Measurements from ENCODE around the gene SPAG7. TPM values are rescaled to one million over a fixed set of nuclear protein-coding genes. Genes with fewer than 3 reads are reported as not detected.

The SPAG7 gene
- total RNA-seq, 1 donor from 2014 or later: 61.8 TPM

- DNase-seq (ENCODE audit: extremely low read depth, low read depth, low spot score): no peak
These were observed 11.1 kb upstream of the SPAG7 start for GRCh38 chr17:4978726-4979125.

- no peak for DNase-seq (ENCODE audit: extremely low read depth, low read depth, low spot score)
These were observed 6.6 kb upstream of the SPAG7 start for GRCh38 chr17:4974115-4974670.

- no peak for DNase-seq (ENCODE audit: extremely low read depth, low read depth, low spot score)
These were observed 5.9 kb upstream of the SPAG7 start for GRCh38 chr17:4973256-4974114.

GRCh38 chr17:4972752-4973151 lies 5.1 kb upstream of the SPAG7 start:
- DNase-seq (ENCODE audit: extremely low read depth, low read depth, low spot score): no peak

- no peak for DNase-seq (ENCODE audit: extremely low read depth, low read depth, low spot score)
These were observed 4.7 kb upstream of the SPAG7 start for GRCh38 chr17:4972322-4972721.

GRCh38 chr17:4971826-4972225 lies 4.2 kb upstream of the SPAG7 start:
- no peak for DNase-seq (ENCODE audit: extremely low read depth, low read depth, low spot score)

- no peak for DNase-seq (ENCODE audit: extremely low read depth, low read depth, low spot score)
These were observed 2.7 kb upstream of the SPAG7 start for GRCh38 chr17:4970273-4970672.

- no peak for DNase-seq (ENCODE audit: extremely low read depth, low read depth, low spot score)
These were observed 2.0 kb upstream of the SPAG7 start for GRCh38 chr17:4969551-4970173.

GRCh38 chr17:4969047-4969550 lies 1.5 kb upstream of the SPAG7 start:
- no peak for DNase-seq (ENCODE audit: extremely low read depth, low read depth, low spot score)

- no peak for DNase-seq (ENCODE audit: extremely low read depth, low read depth, low spot score)
These were observed 949 bp upstream of the SPAG7 start for GRCh38 chr17:4968486-4969046.

GRCh38 chr17:4966844-4967538 lies 626 bp downstream of the SPAG7 start:
- DNase-seq (ENCODE audit: extremely low read depth, low read depth, low spot score): peak; percentile 97

- no peak for DNase-seq (ENCODE audit: extremely low read depth, low read depth, low spot score)
These were observed 2.2 kb downstream of the SPAG7 start for GRCh38 chr17:4965311-4965986.

GRCh38 chr17:4960279-4960922 lies 7.2 kb downstream of the SPAG7 start:
- no peak for DNase-seq (ENCODE audit: extremely low read depth, low read depth, low spot score)

GRCh38 chr17:4959261-4959965 lies 8.2 kb downstream of the SPAG7 start:
- no peak for DNase-seq (ENCODE audit: extremely low read depth, low read depth, low spot score)

GRCh38 chr17:4958102-4958501 lies 9.5 kb downstream of the SPAG7 start:
- no peak for DNase-seq (ENCODE audit: extremely low read depth, low read depth, low spot score)

GRCh38 chr17:4956493-4957061 lies 11.0 kb downstream of the SPAG7 start:
- DNase-seq (ENCODE audit: extremely low read depth, low read depth, low spot score): no peak

GRCh38 chr17:4955091-4955490 lies 12.5 kb downstream of the SPAG7 start:
- DNase-seq (ENCODE audit: extremely low read depth, low read depth, low spot score): no peak

GRCh38 chr17:4953451-4953961 lies 14.1 kb downstream of the SPAG7 start:
- DNase-seq (ENCODE audit: extremely low read depth, low read depth, low spot score): no peak

- no peak for DNase-seq (ENCODE audit: extremely low read depth, low read depth, low spot score)
These were observed 16.1 kb downstream of the SPAG7 start for GRCh38 chr17:4951486-4951885.
